ENCODE results near the gene CENATAC.
"Not testable (repeated sequence)": the region's sequence is repeated elsewhere in the genome, so short reads cannot be mapped to it uniquely, and the experiment has no call there.

Gene CENATAC

DNA sequence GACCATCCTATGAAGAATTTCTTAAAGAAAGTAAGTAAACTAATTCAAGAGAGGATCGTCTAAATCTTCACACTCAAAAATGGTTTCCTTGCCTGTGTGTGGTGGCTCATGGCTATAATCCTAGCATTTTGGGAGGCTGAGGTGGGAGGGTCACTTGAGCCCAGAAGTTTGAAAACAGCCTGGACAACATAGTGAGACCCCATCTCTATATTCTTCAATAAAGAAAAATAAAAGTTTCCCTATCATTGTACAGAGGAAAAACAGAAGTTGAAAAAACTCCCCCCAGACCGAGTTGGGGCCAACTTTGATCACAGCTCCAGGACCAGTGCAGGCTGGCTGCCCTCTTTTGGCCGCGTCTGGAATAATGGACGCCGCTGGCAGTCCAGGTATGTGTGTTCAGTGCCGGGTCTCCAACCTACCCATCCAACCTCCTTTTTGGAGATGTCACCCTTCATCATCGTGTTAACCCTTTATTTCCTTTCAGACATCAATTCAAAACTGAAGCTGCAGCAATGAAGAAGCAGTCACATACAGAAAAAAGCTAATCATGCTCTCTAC lies 17.2 kb downstream of the CENATAC start:
- Histone ChIP-seq H3K36me3 (replicated peaks; ENCODE audit: insufficient read depth, low read length) (peaks cover 12% of the 10 kb centered on the region), H3K27ac (ENCODE audit: low read length) (no peak overlapping the region), H3F3A (ENCODE audit: insufficient read depth, low read length) (peaks cover 63% of the 10 kb centered on the region), H3K9me3 (replicated peaks; ENCODE audit: insufficient read depth, low read length) (no peaks in the 10 kb centered on the region), H3K9ac (ENCODE audit: low read length) (no peak overlapping the region), H3K27me3 (replicated peaks; ENCODE audit: insufficient read depth, low read length) (no peaks in the 10 kb centered on the region), H3K9me2 (replicated peaks; ENCODE audit: insufficient read depth, low read length) (no peaks in the 10 kb centered on the region), H3K4me2 (ENCODE audit: low read depth, low read length) (no peak overlapping the region), H3K4me3 (ENCODE audit: low read length) (no peak overlapping the region), H3K4me1 (ENCODE audit: low read length) (peaks cover 12% of the 10 kb centered on the region), H4K20me1 (ENCODE audit: insufficient read depth, low read length) (no peaks in the 10 kb centered on the region), H2AFZ (ENCODE audit: low read length) (no peak overlapping the region), H3K79me2 (ENCODE audit: low read length) (peaks cover 49% of the 10 kb centered on the region)
- DNase-seq: no peak
- no peak for TF ChIP-seq EZH2phosphoT487 (IDR thresholded peaks at IDR 0.05; ENCODE audit: low read length)
- TF ChIP-seq, protein P1, sequence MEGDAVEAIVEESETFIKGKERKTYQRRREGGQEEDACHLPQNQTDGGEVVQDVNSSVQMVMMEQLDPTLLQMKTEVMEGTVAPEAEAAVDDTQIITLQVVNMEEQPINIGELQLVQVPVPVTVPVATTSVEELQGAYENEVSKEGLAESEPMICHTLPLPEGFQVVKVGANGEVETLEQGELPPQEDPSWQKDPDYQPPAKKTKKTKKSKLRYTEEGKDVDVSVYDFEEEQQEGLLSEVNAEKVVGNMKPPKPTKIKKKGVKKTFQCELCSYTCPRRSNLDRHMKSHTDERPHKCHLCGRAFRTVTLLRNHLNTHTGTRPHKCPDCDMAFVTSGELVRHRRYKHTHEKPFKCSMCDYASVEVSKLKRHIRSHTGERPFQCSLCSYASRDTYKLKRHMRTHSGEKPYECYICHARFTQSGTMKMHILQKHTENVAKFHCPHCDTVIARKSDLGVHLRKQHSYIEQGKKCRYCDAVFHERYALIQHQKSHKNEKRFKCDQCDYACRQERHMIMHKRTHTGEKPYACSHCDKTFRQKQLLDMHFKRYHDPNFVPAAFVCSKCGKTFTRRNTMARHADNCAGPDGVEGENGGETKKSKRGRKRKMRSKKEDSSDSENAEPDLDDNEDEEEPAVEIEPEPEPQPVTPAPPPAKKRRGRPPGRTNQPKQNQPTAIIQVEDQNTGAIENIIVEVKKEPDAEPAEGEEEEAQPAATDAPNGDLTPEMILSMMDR (IDR thresholded peaks at IDR 0.05; ENCODE audit: low read length): peak; percentile 15; the same call in 1 of the 2 replicates

DNA sequence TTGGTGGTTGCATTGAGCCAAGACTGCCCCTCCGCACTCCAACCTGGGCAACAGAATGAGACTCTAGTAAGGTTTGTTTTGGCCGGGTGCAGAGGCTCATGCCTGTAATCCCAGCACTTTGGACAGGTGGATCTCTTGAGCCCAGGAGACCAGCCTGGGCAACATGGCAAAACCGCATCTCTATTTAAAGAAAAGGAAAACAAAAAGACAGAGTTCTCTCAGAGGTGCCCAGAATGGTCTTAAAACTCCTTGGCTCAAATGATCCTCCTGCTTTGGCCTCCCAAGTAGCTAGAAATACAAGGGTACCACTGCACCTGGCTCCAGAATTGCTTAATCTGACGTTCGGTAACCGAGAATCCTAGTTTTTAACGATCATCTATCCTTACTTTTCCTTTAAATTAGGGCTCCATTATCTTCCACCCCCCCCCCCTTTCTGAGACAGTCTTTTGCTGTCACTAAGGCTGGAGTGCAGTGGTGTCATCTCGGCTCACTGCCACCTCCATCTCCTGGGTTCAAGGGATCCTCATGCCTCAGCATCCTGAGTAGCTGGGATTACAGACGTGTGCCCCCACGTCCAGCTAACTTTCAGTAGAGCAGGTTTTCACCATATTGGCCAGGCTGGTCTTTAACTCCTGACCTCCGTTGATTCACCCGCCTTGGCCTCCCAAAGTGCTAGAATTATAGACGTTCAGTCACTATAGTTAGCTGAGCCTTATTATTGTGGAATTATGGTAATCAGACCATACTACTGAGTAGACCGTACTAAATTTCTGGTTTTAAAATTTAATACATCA lies 18.5 kb downstream of the CENATAC start:
- Histone ChIP-seq H3K79me2 (ENCODE audit: low read length) (peaks cover 62% of the 10 kb centered on the region), H3K4me2 (ENCODE audit: low read depth, low read length) (peak overlapping the region; percentile 73; the same call in 1 of the 2 replicates), H3K9me3 (replicated peaks; ENCODE audit: insufficient read depth, low read length) (no peaks in the 10 kb centered on the region), H3K9me2 (replicated peaks; ENCODE audit: insufficient read depth, low read length) (no peaks in the 10 kb centered on the region), H3K4me1 (ENCODE audit: low read length) (peaks cover 20% of the 10 kb centered on the region), H3K27ac (ENCODE audit: low read length) (no peak overlapping the region), H3K36me3 (replicated peaks; ENCODE audit: insufficient read depth, low read length) (peaks cover 12% of the 10 kb centered on the region), H4K20me1 (ENCODE audit: insufficient read depth, low read length) (0 out of 2 replicates have a peak, but pooled peaks cover 3% of the 10 kb centered on the region), H3F3A (ENCODE audit: insufficient read depth, low read length) (peaks cover 67% of the 10 kb centered on the region), H2AFZ (ENCODE audit: low read length) (no peak overlapping the region), H3K27me3 (replicated peaks; ENCODE audit: insufficient read depth, low read length) (no peaks in the 10 kb centered on the region), H3K9ac (ENCODE audit: low read length) (no peak overlapping the region), H3K4me3 (ENCODE audit: low read length) (no peak overlapping the region)
- TF ChIP-seq EZH2 (optimal IDR thresholded peaks at IDR 0.05; ENCODE audit: low read depth, low read length) (no peak), EZH2phosphoT487 (IDR thresholded peaks at IDR 0.05; ENCODE audit: low read length) (no peak)
- TF ChIP-seq, protein P1 (IDR thresholded peaks at IDR 0.05; ENCODE audit: low read length): no peak
- DNase-seq: no peak

DNA sequence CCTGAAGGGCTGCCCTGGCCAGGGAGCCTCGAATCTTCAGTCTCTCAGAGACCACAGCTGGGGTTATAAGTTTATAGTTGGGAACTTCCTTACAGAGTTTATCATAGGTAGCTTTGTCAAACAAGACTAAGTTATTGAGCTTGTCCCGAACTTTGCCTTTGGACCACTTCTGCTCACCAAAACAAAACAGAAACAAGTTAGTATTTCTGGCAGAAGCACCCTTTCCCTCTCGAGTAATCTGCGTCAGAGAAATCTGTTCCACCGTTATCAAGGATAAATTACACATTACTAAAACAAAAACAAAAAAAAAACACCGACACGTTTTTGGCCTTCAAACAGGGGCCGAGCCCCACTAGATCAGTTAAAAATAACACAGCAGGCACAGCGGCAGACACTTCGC lies 19.4 kb downstream of the CENATAC start:
- Histone ChIP-seq H3K4me1 (ENCODE audit: low read length) (peaks cover 29% of the 10 kb centered on the region), H3K4me2 (ENCODE audit: low read depth, low read length) (peak overlapping the region; percentile 73), H3K36me3 (replicated peaks; ENCODE audit: insufficient read depth, low read length) (peaks cover 12% of the 10 kb centered on the region), H3K9ac (ENCODE audit: low read length) (peak overlapping the region; percentile 92), H3K4me3 (ENCODE audit: low read length) (peak overlapping the region; percentile 97), H3K79me2 (ENCODE audit: low read length) (peaks cover 70% of the 10 kb centered on the region), H3K27ac (ENCODE audit: low read length) (peak overlapping the region; percentile 93; the same call in 1 of the 2 replicates), H3F3A (ENCODE audit: insufficient read depth, low read length) (peaks cover 70% of the 10 kb centered on the region)
- not testable (repeated sequence) for H3K9me2 ChIP-seq (replicated peaks; ENCODE audit: insufficient read depth, low read length); H2AFZ ChIP-seq (ENCODE audit: low read length); H3K9me3 ChIP-seq (replicated peaks; ENCODE audit: insufficient read depth, low read length); DNase-seq; H4K20me1 ChIP-seq (ENCODE audit: insufficient read depth, low read length); H3K27me3 ChIP-seq (replicated peaks; ENCODE audit: insufficient read depth, low read length)
